ENCODE results near the gene ZNF628. TPM values are rescaled to one million over a fixed set of nuclear protein-coding genes. Genes with fewer than 3 reads are reported as not detected.
A peak's percentile ranks its signal among the peaks of the same experiment; 100 is the strongest.

Gene ZNF628
- total RNA-seq, 3 donors from 2014 or later = 2.1 to 4.4 (median 4.3) TPM

GRCh38 chr19:55435020-55435419 is 41.4 kb upstream of the ZNF628 start:
- intact Hi-C loops (cut with DNase I; ENCODE audit: low total_unique reads) = no loop called here

GRCh38 chr19:55436847-55437246 is 39.6 kb upstream of the ZNF628 start:
- Histone ChIP-seq H3K36me3 (no peaks in the 10 kb centered on the region), H3K27me3 (peaks cover 12 to 82% of the 10 kb centered on the region in 2 donors), H3K4me3 (no peak overlapping the region), H3K4me1 (no peaks in the 10 kb centered on the region), H3K27ac (no peak overlapping the region), H3K9me3 (no peaks in the 10 kb centered on the region)
- no peak for DNase-seq (ENCODE audit: low spot score in 2 of 2)
- TF ChIP-seq POLR2AphosphoS5 (IDR thresholded peaks at IDR 0.05) (no peak), POLR2A (IDR thresholded peaks at IDR 0.05) (no peak), CTCF (IDR thresholded peaks at IDR 0.05) (no peak)
- intact Hi-C loops (cut with DNase I; ENCODE audit: low total_unique reads) = no loop called here

More at GRCh38 chr19:55435020-55435419, 41.4 kb upstream of the ZNF628 start:
- no peak for DNase-seq (ENCODE audit: low spot score in 2 of 2)
- no peaks in the 10 kb centered on the region for H3K36me3 ChIP-seq
- H3K4me1 ChIP-seq = no peaks in the 10 kb centered on the region
- H3K27me3 ChIP-seq = peaks cover 6 to 81% of the 10 kb centered on the region in 2 donors
- no peak overlapping the region for H3K27ac ChIP-seq
- TF ChIP-seq POLR2AphosphoS5 (IDR thresholded peaks at IDR 0.05) = no peak
- no peak for TF ChIP-seq CTCF (IDR thresholded peaks at IDR 0.05)
- no peak overlapping the region for H3K4me3 ChIP-seq
- H3K9me3 ChIP-seq = no peaks in the 10 kb centered on the region

- H3K27me3 ChIP-seq = peaks cover 17 to 81% of the 10 kb centered on the region in 2 donors
- H3K36me3 ChIP-seq = no peaks in the 10 kb centered on the region
- no peak for TF ChIP-seq POLR2AphosphoS5 (IDR thresholded peaks at IDR 0.05)
- no peak for TF ChIP-seq POLR2A (IDR thresholded peaks at IDR 0.05)
- no peak for TF ChIP-seq CTCF (IDR thresholded peaks at IDR 0.05)
- H3K4me3 ChIP-seq = no peak overlapping the region
- intact Hi-C loops (cut with DNase I; ENCODE audit: low total_unique reads) = no loop called here
- peak in 1 of 2 donors; percentile 68 for DNase-seq (ENCODE audit: low spot score in 2 of 2)
- no peaks in the 10 kb centered on the region for H3K9me3 ChIP-seq
- no peaks in the 10 kb centered on the region for H3K4me1 ChIP-seq
- no peak overlapping the region for H3K27ac ChIP-seq
These were observed 39.0 kb upstream of the ZNF628 start for GRCh38 chr19:55437410-55437809.

GRCh38 chr19:55439052-55439451 is 37.4 kb upstream of the ZNF628 start:
- H3K4me3 ChIP-seq = no peak overlapping the region
- H3K27ac ChIP-seq = no peak overlapping the region
- no peaks in the 10 kb centered on the region for H3K9me3 ChIP-seq
- H3K27me3 ChIP-seq = peaks cover 20 to 79% of the 10 kb centered on the region in 2 donors
- no peaks in the 10 kb centered on the region for H3K36me3 ChIP-seq
- intact Hi-C loops (cut with DNase I; ENCODE audit: low total_unique reads) = no loop called here
- no peak for DNase-seq (ENCODE audit: low spot score in 2 of 2)
- H3K4me1 ChIP-seq = no peaks in the 10 kb centered on the region
- TF ChIP-seq POLR2AphosphoS5 (IDR thresholded peaks at IDR 0.05) (no peak), POLR2A (IDR thresholded peaks at IDR 0.05) (no peak), CTCF (IDR thresholded peaks at IDR 0.05) (no peak)

GRCh38 chr19:55440411-55441105 is 35.9 kb upstream of the ZNF628 start:
- H3K36me3 ChIP-seq = no peaks in the 10 kb centered on the region
- intact Hi-C loops (cut with DNase I; ENCODE audit: low total_unique reads) = no loop called here
- no peaks in the 10 kb centered on the region for H3K9me3 ChIP-seq
- TF ChIP-seq POLR2A (IDR thresholded peaks at IDR 0.05) (no peak), POLR2AphosphoS5 (IDR thresholded peaks at IDR 0.05) (no peak), CTCF (IDR thresholded peaks at IDR 0.05) (no peak)
- no peak overlapping the region for H3K4me3 ChIP-seq
- no peaks in the 10 kb centered on the region for H3K4me1 ChIP-seq
- DNase-seq (ENCODE audit: low spot score in 2 of 2) = no peak
- no peak overlapping the region for H3K27ac ChIP-seq
- H3K27me3 ChIP-seq = peaks cover 20 to 94% of the 10 kb centered on the region in 2 donors
